ENCODE measurements around the gene WDR46.

DNA sequence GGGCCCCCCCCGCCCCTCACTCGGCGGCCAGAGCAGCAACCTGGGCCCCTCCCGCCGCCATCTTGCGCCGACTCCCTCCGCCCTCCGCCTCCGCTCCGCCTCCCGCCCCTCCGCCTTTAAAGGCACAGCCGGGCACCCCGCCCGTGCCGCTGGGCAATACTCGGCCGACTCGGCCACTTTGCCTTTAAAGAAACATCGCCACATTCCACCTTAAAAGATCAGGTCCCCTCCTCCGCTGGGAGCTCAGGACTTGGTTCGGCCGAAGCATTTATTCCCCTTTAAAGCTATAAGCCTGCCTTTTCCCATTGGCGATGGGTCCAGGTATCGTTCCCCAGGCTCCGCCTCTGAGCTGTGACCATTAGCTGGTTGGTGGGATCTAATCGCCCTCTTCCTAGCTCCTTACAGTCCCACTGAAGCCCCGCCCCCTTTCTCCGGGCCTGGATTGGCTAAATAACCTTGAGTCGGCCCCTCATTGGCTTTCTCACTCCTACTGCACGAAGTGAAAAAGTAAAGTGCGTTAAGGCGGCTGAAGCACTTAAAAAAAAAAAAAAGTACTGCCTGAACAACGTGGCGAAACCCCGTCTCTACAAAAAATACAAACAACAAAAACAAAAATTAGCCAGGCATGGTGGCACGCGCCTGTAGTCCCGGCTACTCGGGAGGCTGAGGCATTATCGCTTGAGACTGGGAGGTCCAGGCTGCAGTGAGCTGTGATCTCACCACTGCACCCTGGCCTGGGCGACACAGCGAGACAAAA lies 28.8 kb upstream of the WDR46 start, which contains the start of gene ZBTB22:
- no peak for TF ChIP-seq CTCF (IDR thresholded peaks at IDR 0.05; ENCODE audit: low read length)
- no peak for TF ChIP-seq EZH2 (IDR thresholded peaks at IDR 0.05; ENCODE audit: borderline replicate concordance, low read length)
